Breast epithelium (tissue), 3 donors: ENCODE data around the gene TMEM132C.

ENCODE experiments used
- POLR2A ChIP-seq: fragments of 450-650 bp; IDR thresholded peaks from one replicate; pipeline ENCODE4 v1.6.1; 2016; ENCODE audit warnings: antibody characterized with exemption, mild to moderate bottlenecking, moderate library complexity
- POLR2AphosphoS5 ChIP-seq, 3 donors: sonication (generic); formaldehyde crosslinking; IDR thresholded peaks; one replicate each; pipeline ENCODE4 v1.6.1; 2017; ENCODE audit warnings: antibody characterized with exemption in 3 of 3

DNA sequence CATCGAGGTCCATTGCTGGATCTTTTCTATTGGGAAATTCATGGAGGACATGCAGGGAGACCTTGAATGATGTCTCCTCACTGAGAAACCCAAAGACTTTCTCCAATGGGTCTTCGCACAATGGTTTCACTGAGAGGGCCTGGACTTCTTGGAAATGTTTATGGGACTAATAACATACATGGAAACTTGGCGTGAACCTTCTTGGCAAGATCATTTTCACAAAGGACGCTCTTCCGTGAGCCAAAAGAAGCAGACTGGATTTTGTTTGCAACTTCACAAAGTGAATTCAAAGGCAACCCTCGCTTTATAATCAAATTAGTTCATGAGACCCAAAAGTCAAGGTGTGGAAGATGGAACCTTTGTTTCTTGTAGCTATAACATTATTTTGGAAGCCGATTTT, 154.4 kb downstream of the TMEM132C start:
- TF ChIP-seq POLR2AphosphoS5 (IDR thresholded peaks at IDR 0.05) = no peak
- TF ChIP-seq POLR2A = no peak
